ENCODE data around the gene FAS. TPM values are rescaled to one million over a fixed set of nuclear protein-coding genes. Genes with fewer than 3 reads are reported as not detected.

Gene FAS
- total RNA-seq, 1 donor from 2014 or later: 10.5 TPM

- Histone ChIP-seq H3K36me3 (no peaks in the 10 kb centered on the region), H3K27ac (no peak overlapping the region), H3K4me1 (no peaks in the 10 kb centered on the region), H3K4me3 (no peak overlapping the region), H3K9me3 (no peaks in the 10 kb centered on the region), H3K27me3 (no peaks in the 10 kb centered on the region)
- intact Hi-C loops (cut with DNase I): no loop called here
- no peak for TF ChIP-seq CTCF (IDR thresholded peaks at IDR 0.05)
- no peak for DNase-seq (ENCODE audit: low spot score in 2 of 2)
Observed at GRCh38 chr10:89043052-89043451, 52.5 kb downstream of the FAS start.

GRCh38 chr10:89047397-89047796 lies 56.8 kb downstream of the FAS start:
- intact Hi-C loops (cut with DNase I): no loop called here
- Histone ChIP-seq H3K27me3 (no peaks in the 10 kb centered on the region), H3K27ac (no peak overlapping the region), H3K4me1 (no peaks in the 10 kb centered on the region), H3K36me3 (no peaks in the 10 kb centered on the region), H3K4me3 (no peak overlapping the region), H3K9me3 (no peaks in the 10 kb centered on the region)
- TF ChIP-seq CTCF (IDR thresholded peaks at IDR 0.05): no peak
- DNase-seq (ENCODE audit: low spot score in 2 of 2): no peak

- Histone ChIP-seq H3K27ac (no peak overlapping the region), H3K9me3 (no peaks in the 10 kb centered on the region), H3K36me3 (no peaks in the 10 kb centered on the region), H3K27me3 (no peaks in the 10 kb centered on the region), H3K4me1 (no peaks in the 10 kb centered on the region), H3K4me3 (no peak overlapping the region)
- no peak for TF ChIP-seq CTCF (IDR thresholded peaks at IDR 0.05)
- intact Hi-C loops (cut with DNase I): no loop called here
- no peak for DNase-seq (ENCODE audit: low spot score in 2 of 2)
Observed at GRCh38 chr10:89051593-89051992, 61.0 kb downstream of the FAS start.

GRCh38 chr10:89053555-89053954 lies 63.0 kb downstream of the FAS start:
- Histone ChIP-seq H3K27me3 (no peaks in the 10 kb centered on the region), H3K4me3 (no peak overlapping the region), H3K36me3 (no peaks in the 10 kb centered on the region), H3K27ac (no peak overlapping the region), H3K9me3 (no peaks in the 10 kb centered on the region), H3K4me1 (no peaks in the 10 kb centered on the region)
- TF ChIP-seq CTCF (IDR thresholded peaks at IDR 0.05): no peak
- DNase-seq (ENCODE audit: low spot score in 2 of 2): no peak
- intact Hi-C loops (cut with DNase I): no loop called here

- Histone ChIP-seq H3K36me3 (no peaks in the 10 kb centered on the region), H3K27me3 (no peaks in the 10 kb centered on the region), H3K9me3 (no peaks in the 10 kb centered on the region), H3K27ac (no peak overlapping the region), H3K4me1 (no peaks in the 10 kb centered on the region), H3K4me3 (no peak overlapping the region)
- TF ChIP-seq CTCF (IDR thresholded peaks at IDR 0.05): no peak
- DNase-seq (ENCODE audit: low spot score in 2 of 2): no peak
- intact Hi-C loops (cut with DNase I): no loop called here
Observed at GRCh38 chr10:89055159-89055558, 64.6 kb downstream of the FAS start.

- intact Hi-C loops (cut with DNase I): no loop called here
- no peaks in the 10 kb centered on the region for H3K27me3 ChIP-seq
- no peaks in the 10 kb centered on the region for H3K9me3 ChIP-seq
- DNase-seq (ENCODE audit: low spot score in 2 of 2): no peak
- TF ChIP-seq CTCF (IDR thresholded peaks at IDR 0.05): no peak
- H3K36me3 ChIP-seq: no peaks in the 10 kb centered on the region
- H3K27ac ChIP-seq: no peak overlapping the region
- no peak overlapping the region for H3K4me3 ChIP-seq
- no peaks in the 10 kb centered on the region for H3K4me1 ChIP-seq
Observed at GRCh38 chr10:89062861-89063260, 72.3 kb downstream of the FAS start.
